GM12864 (cell line): ENCODE results near the gene ZNF467.

Experiments
- DNase-seq: peaks from one replicate; pipeline ENCODE4 v3.0.0-alpha.2; 2011; ENCODE audit warnings: low read depth
- H3K4me3 ChIP-seq: 2 replicates; pipeline ENCODE4 v1.5.1; 2011; ENCODE audit warnings: mild to moderate bottlenecking, low read depth, low read length, control low read depth
- CTCF ChIP-seq: IDR thresholded peaks from 2 replicates; pipeline ENCODE4 v1.5.1; 2011; ENCODE audit warnings: low read depth, mild to moderate bottlenecking, moderate library complexity, low read length, control low read depth, inconsistent platforms; ENCODE audit errors: missing control alignments

The ZNF467 gene

GRCh38 chr7:149736478-149737360 lies 36.7 kb downstream of the ZNF467 start:
- no peak overlapping the region for H3K4me3 ChIP-seq
- no peak for TF ChIP-seq CTCF
- no peak for DNase-seq

GRCh38 chr7:149735779-149736477 lies 37.5 kb downstream of the ZNF467 start:
- no peak for TF ChIP-seq CTCF
- no peak for DNase-seq
- no peak overlapping the region for H3K4me3 ChIP-seq

DNA sequence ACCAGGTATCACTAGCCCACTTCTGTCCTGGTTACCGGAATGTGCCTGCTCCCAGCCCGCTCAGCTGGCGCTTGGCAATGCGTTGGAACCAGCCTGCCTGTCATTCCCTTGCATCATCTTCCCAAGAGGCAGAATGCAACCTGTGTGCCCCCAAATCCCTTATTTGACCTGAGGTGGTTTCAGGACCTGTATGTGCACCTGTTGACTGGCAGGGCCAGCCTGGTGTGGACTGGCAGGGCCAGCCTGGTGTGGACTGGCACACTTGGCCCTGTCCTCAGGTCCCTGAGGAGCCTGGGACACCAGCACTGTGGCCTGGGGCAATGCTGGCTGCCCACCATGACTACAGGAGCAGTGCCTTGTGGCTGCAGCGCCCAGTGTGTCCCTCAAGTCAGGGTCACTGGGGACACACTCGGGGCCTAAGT lies 38.2 kb downstream of the ZNF467 start:
- no peak for TF ChIP-seq CTCF
- no peak for DNase-seq
- H3K4me3 ChIP-seq, result no peak overlapping the region

DNA sequence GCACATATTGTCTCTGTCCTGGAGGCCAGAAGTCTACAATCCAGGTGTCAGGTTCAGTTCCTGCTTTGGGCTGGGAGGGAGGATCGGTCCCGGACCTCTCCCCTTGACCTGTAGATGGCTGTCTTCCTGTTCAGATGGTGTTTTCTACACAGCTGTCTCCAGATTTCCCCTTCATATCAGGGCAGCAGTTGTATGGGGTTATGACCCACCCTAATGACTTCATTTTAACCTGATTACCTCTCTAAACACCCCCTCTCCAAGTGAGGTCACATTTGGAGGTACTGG lies 38.7 kb downstream of the ZNF467 start:
- H3K4me3 ChIP-seq, result no peak overlapping the region
- DNase-seq, result no peak
- no peak for TF ChIP-seq CTCF

DNA sequence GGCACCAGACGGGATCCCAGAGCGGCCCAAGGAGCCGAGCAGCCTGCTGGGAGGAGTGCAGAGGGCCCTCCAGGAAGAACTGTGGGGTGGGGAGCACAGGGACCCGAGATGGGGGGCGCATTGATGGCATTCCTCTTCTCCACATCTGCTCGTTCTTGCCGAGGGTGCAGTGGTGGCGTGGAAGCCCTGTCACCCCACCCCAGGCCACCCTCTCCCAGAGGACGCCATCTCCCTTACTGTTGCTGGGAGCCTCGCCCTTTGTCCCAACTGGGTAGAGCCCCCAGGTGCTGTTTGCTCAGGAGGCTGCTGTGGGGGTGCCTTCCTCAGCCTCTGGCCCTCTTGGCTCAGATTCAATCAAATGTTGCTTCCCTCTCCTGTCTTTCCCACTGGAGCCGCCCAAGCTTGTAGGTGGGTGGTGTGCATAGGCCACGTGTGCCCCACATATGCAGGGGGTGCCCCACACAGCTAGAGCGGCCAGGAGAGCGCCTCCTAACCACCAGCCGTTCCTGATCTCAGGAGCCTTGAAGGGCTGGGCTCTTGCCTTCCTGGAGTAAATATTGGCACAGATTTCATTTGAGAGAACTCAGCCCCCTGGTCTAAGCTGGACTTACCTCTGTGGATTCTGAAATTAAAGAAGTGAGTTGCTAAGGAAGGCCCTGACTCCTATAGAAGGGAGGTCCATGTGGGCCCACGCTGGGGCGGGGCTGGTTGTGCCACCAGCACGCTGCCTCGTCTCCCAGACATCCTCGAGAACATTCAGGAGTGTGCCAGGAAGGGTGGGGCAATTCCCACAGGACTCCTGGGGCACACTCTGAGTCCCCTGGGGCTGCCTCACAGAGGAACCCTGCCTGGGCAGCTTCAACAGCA lies 39.2 kb downstream of the ZNF467 start:
- no peak for DNase-seq
- no peak for TF ChIP-seq CTCF
- H3K4me3 ChIP-seq, result no peak overlapping the region

- no peak overlapping the region for H3K4me3 ChIP-seq
- DNase-seq, result no peak
- no peak for TF ChIP-seq CTCF
Measured at GRCh38 chr7:149733131-149733923, 40.1 kb downstream of the ZNF467 start.
